MCF 10A (cell line): Measurements from ENCODE around the gene CCM2. TPM values are rescaled to one million over a fixed set of nuclear protein-coding genes. Genes with fewer than 3 reads are reported as not detected.

Experiments
- BruUV-seq: library from RNA; stranded (reverse); fragments of 400-500 nt; replicated peaks from 2 replicates; lab custom pipeline; 2021; lab: Mats Ljungman, UMichigan
- CTCF ChIA-PET: fragments of 300-600 bp; sonication (Branson Sonifier 250); formaldehyde crosslinking; extraction: SDS; loops from one replicate; lab custom pipeline; 2021; ENCODE audit warnings: antibody characterized with exemption, inconsistent platforms; lab: Yijun Ruan, JAX
- POLR2A ChIA-PET: fragments of 300-600, 350-650 bp; sonication (Branson Sonifier 250); formaldehyde crosslinking; extraction: SDS; loops from one replicate; lab custom pipeline; 2020; ENCODE audit warnings: antibody characterized with exemption, inconsistent platforms; lab: Yijun Ruan, JAX
- DNase-seq: peaks from one replicate; pipeline ENCODE4 v3.0.0-alpha.2; 2018; ENCODE audit not compliant: unreplicated experiment
- H3K27ac Mint-ChIP-seq: one replicate; pipeline ENCODE4 v1.8.0; 2022; ENCODE audit warnings: mild to moderate bottlenecking, low read depth, mixed read lengths; ENCODE audit not compliant: unreplicated experiment
- H3K27me3 Mint-ChIP-seq: one replicate; pipeline ENCODE4 v1.8.0; 2022; ENCODE audit warnings: mixed read lengths; ENCODE audit not compliant: insufficient read depth, unreplicated experiment
- H3K36me3 Mint-ChIP-seq: one replicate; pipeline ENCODE4 v1.8.0; 2022; ENCODE audit warnings: mild to moderate bottlenecking, moderate library complexity, mixed read lengths; ENCODE audit not compliant: insufficient read depth, unreplicated experiment
- H3K4me1 Mint-ChIP-seq: one replicate; pipeline ENCODE4 v1.8.0; 2022; ENCODE audit warnings: mixed read lengths; ENCODE audit not compliant: insufficient read depth, unreplicated experiment
- H3K4me3 Mint-ChIP-seq: one replicate; pipeline ENCODE4 v1.8.0; 2022; ENCODE audit warnings: mild to moderate bottlenecking, moderate library complexity, mixed read lengths; ENCODE audit not compliant: unreplicated experiment
- H3K9me3 Mint-ChIP-seq: one replicate; pipeline ENCODE4 v1.8.0; 2022; ENCODE audit warnings: mixed read lengths; ENCODE audit not compliant: unreplicated experiment
- intact Hi-C: fragments of 100-400 bp; cut with micrococcal nuclease; formaldehyde crosslinking; loops from 2 replicates; pipeline ENCODE4 v1.14.1; 2022
- total RNA-seq: library from RNA; stranded (reverse); gene quantifications from 2 replicates; pipeline ENCODE4 v1.2.3, GENCODE V29; 2022
- TF ChIP-seq, protein P1 (sequence below): fragments of 200-600 bp; IDR thresholded peaks from one replicate; pipeline ENCODE4 v1.8.0; 2022; ENCODE audit warnings: antibody characterized with exemption, mild to moderate bottlenecking; ENCODE audit not compliant: unreplicated experiment

CCM2 gene
- total RNA-seq, 1 experiment from 2014 or later: 36.2 TPM

DNA sequence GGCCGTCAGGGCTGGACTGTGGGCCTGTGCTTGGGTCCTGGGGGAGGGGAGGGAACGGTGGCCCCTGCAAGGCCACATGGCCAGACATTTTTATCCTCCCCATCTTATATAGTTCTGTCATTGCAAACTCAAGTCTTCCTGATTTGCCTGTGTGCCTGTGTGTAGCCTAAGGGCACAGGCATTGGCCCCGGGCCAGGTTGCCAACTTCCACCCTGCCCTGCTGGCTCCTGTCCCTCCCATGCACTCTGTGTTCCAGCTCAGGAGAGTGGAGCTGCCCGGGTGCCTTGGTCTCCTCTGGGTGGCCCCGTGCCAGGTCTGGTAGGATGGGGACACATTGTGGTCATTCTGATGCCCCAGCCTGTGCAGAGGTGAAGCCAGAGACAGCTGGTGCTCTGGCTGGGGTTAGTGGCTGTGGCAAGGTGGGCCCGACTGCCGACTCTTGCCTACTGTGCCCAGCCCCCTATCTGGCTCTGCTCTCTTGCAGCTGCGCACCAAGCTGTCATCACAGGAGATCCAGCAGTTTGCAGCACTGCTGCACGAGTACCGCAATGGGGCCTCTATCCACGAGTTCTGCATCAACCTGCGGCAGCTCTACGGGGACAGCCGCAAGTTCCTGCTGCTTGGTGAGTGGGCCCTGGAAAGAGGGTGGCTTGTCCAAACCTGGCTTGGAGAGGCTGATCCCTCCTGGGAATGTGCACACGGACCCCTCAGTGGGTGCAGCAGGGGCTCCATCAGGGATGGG is 74.0 kb downstream of the CCM2 start:
- H3K4me1 Mint-ChIP-seq: peaks cover 21% of the 10 kb centered on the region
- intact Hi-C loops: no loop called here
- ChIA-PET POLR2A (interaction anchor here (0.6 kb wide), 1 partner anchor 8 kb away, joined by 3 read pairs; no protein-coding TSS in a partner anchor), CTCF (no interaction called here)
- TF ChIP-seq, protein P1, sequence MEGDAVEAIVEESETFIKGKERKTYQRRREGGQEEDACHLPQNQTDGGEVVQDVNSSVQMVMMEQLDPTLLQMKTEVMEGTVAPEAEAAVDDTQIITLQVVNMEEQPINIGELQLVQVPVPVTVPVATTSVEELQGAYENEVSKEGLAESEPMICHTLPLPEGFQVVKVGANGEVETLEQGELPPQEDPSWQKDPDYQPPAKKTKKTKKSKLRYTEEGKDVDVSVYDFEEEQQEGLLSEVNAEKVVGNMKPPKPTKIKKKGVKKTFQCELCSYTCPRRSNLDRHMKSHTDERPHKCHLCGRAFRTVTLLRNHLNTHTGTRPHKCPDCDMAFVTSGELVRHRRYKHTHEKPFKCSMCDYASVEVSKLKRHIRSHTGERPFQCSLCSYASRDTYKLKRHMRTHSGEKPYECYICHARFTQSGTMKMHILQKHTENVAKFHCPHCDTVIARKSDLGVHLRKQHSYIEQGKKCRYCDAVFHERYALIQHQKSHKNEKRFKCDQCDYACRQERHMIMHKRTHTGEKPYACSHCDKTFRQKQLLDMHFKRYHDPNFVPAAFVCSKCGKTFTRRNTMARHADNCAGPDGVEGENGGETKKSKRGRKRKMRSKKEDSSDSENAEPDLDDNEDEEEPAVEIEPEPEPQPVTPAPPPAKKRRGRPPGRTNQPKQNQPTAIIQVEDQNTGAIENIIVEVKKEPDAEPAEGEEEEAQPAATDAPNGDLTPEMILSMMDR: no peak
- no peaks in the 10 kb centered on the region for H3K27me3 Mint-ChIP-seq
- no peaks in the 10 kb centered on the region for H3K9me3 Mint-ChIP-seq
- H3K27ac Mint-ChIP-seq: peak overlapping the region; percentile 79
- H3K36me3 Mint-ChIP-seq: peaks cover 33% of the 10 kb centered on the region
- BruUV-seq: no TSS peak
- DNase-seq: peak; percentile 48
- H3K4me3 Mint-ChIP-seq: no peak overlapping the region

GRCh38 chr7:45074528-45075354 is 74.7 kb downstream of the CCM2 start:
- intact Hi-C loops: no loop called here
- TF ChIP-seq, protein P1: no peak
- Mint-ChIP-seq H3K27ac (no peak overlapping the region), H3K9me3 (no peaks in the 10 kb centered on the region), H3K4me1 (peaks cover 21% of the 10 kb centered on the region), H3K36me3 (peaks cover 33% of the 10 kb centered on the region), H3K4me3 (no peak overlapping the region), H3K27me3 (no peaks in the 10 kb centered on the region)
- no peak for DNase-seq
- POLR2A ChIA-PET: interaction anchor here (0.6 kb wide), 1 partner anchor 7 kb away, joined by 3 read pairs; no protein-coding TSS in a partner anchor
- CTCF ChIA-PET: no interaction called here
- BruUV-seq: no TSS peak

GRCh38 chr7:45075355-45075644 is 75.3 kb downstream of the CCM2 start:
- Mint-ChIP-seq H3K4me3 (no peak overlapping the region), H3K27me3 (no peaks in the 10 kb centered on the region), H3K4me1 (peaks cover 21% of the 10 kb centered on the region), H3K36me3 (peaks cover 33% of the 10 kb centered on the region), H3K9me3 (no peaks in the 10 kb centered on the region), H3K27ac (no peak overlapping the region)
- DNase-seq: no peak
- CTCF ChIA-PET: no interaction called here
- TF ChIP-seq, protein P1: no peak
- intact Hi-C loops: no loop called here
- BruUV-seq: no TSS peak
- POLR2A ChIA-PET: interaction anchor here (0.6 kb wide), 1 partner anchor 572 kb away, joined by 3 read pairs; no protein-coding TSS in a partner anchor
